HG03460 (cell line): Measurements from ENCODE around the gene CIPC.

Experiments used
- ATAC-seq: cut with Tn5 transposase; IDR thresholded peaks from one replicate; pipeline ENCODE4 v1.9.1; 2021; ENCODE audit not compliant: unreplicated experiment

CIPC gene

DNA sequence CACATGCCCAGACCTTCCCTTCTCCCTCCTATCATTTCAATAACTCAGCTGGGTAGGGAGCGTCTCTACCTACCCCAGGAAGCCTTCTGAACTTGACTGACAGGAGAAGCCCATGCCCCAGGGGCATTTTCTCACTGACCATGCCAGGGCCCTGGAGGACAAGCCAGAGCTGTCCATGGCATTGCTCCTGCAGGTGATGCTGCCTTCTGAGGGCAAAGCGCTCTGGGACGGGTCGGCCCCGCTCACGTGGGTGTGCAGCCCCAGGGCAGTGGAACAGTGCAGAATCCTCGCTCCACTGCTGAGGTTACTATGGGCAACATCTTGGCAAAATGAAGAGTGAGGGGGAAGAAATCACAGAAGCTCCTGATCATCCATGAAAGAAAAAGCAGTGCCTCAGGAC lies 28.5 kb upstream of the CIPC start:
- ATAC-seq = no peak

DNA sequence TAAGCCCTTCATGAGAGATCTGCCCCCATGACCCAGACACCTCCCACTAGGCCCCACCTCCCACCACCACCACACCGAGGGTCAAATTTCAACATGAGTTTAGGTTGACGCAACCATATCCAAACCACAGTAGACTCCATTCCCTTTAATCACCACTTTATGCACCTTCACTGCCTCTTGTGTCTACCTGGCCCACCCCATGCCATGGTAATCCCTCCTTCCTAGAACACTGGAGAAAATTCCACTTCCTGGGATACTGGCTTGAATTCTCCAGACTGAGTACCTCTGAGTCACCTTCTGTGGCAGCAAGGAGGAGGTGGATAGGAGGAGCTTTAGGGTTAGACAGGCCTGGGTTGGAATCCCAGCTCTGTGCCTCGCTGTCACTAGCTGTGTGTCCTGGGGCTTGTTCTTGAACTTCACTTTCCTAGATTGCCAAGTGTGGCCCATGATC lies 26.1 kb upstream of the CIPC start:
- ATAC-seq = no peak

GRCh38 chr14:77074969-77075368 lies 23.1 kb upstream of the CIPC start:
- no peak for ATAC-seq

DNA sequence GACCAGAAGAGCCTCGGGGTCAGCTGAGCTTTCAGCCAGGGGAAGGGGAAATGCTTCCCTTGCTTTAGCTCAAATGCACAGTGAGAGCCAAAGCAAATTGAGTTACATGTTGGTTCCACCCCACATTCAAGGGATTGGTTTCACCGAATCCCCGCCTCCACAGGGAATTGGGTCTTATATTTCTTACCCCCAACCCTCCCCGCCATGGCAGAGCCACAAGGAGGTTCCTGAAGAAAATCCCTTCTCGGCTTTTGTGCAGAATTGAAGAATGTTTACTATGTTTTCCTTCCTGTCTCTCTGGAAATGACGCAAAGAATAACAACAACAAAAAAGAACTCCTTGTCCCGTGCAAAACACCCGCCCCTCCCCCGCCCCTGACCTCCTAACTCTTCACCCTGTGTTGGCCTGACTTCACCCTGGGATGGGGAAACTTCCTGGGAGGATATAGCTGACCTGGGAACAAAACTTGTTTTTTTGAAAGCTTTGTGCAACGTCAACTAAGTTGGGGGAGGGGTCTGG lies 21.9 kb upstream of the CIPC start:
- ATAC-seq = no peak

GRCh38 chr14:77077040-77077439 lies 21.0 kb upstream of the CIPC start:
- no peak for ATAC-seq

DNA sequence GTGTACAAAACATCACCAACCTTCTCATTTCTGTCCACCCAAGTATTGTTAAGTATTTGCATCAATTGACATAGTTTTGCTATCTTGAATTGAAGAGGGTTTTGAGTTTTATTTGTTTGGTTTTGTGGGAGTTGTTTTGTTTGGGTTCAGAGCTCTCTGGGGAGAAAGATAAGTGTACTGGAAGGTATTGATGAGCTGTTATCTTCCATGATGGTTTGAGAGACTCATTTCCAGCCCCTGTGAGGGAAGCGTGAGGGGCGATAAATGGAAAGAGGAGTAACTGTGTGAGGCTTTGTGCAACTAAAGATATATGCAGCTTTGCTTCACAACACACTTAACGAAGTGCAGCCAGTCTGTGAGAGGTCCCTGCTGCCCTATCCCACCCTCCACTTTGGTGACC lies 15.7 kb upstream of the CIPC start:
- ATAC-seq = no peak

DNA sequence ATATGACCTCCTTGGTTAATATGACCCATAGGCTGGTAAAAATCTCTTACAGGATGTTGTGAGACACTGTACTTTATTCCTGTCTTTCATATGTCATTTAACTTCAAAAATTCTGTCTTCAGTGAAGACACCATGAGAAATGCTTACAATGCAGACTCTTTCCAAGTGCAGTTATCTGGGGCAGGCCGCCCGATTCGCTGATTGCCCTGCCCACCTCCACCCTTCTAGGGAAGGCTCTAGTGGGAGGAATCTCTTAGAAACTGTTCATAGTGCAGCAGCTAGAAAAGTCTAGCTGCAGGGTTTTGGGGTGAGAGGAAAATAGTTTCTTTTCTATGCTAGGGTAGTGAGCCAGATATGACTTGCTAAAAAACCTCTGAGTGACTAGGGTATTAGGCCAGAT lies 15.0 kb upstream of the CIPC start:
- ATAC-seq = no peak

GRCh38 chr14:77084985-77085384 lies 13.1 kb upstream of the CIPC start:
- ATAC-seq = no peak

- ATAC-seq = no peak
Observed at GRCh38 chr14:77085538-77085937, 12.5 kb upstream of the CIPC start.

GRCh38 chr14:77086017-77086727 lies 11.9 kb upstream of the CIPC start:
- no peak for ATAC-seq

DNA sequence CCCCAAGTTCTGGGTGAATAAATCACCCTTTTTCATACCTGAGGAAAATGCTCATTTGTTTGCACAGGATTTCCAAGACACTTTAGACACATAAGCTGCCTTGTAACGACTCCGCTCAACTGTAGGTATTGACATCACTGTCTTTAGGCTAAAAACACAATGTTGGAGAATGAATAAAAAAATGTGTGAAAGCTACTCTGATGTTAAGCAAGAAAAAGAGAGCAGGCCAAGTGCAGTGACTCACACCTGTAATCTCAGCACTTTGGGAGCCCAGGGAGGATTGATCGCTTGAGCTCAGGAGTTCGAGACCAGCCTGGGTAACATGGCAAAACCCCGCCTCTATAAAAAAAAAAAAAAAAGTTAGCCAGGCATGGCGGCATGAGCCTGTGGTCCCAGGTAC lies 11.1 kb upstream of the CIPC start:
- ATAC-seq = no peak

DNA sequence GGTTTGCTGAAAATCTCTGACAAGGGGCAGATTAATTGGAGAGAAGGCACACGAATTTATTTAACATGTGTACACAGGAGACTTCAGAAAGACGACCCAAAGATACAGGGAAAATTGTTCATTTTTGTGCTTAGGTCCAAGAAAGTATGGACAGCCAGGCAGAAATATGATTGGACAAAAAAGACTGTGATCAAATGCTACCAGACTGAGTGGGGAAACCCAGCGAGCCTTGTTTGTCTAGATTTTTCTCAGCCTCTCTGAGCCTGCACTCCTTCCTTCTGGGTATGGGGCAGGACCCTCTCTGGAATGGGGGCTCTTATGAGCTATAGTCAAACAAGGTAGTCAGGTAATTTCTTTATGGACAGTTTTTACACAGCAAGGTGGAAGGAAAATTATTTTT lies 10.4 kb upstream of the CIPC start:
- ATAC-seq = no peak

DNA sequence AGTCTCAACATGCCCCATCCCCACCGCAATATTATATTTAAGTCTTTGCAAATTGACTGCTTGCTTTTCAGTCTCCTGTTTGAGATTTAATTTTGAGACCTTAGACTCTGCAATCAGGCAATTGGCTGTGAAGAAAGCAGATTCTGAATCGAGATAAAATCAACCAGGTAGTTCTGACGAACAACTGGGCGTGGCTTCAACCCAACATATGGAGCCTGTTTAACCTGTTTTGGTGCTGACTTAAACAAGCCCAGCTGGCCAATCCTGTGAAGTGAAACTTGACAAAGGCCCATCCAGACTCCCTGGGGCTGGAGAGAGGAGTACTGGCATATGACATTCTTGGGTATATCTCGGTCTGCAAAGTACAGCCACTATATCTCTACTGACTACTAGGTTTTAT lies 9.8 kb upstream of the CIPC start:
- no peak for ATAC-seq

DNA sequence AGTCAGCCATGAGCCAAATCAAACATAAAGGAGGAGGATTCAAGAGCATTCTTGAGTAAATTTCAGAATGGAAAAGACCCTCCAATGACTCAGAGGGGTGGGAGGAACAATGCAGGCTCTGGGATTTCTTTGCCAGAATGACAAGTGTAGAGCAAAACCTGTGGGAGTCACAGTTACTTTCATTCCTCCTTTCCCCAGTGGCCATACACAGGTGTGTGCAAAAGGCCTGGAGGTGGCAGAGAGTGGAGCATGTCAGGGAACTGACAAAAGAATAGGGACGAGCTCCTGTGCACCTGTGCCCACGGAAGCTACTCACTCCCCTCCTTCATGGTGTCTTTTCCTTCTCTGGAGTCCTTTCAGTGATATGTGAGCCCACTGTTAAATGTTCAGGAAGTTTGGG lies 9.4 kb upstream of the CIPC start:
- no peak for ATAC-seq

DNA sequence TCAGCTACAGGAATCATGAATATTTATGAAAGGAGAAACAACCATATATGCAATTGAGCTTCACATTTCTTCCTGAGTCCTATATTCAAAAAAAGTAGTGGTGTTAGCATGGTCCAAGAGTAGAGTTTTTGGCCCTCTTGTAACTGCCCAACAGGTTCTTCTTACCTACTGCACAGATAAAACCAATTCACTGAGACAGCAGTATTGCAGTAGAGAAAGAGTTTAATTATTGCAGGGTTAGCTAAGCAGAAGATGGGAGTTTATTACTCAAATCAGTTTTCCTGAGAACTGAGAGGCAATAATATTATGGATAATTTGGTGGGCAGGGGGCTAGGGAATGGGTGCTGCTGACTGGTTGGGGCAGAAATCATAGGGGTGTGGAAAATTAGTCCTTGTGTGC lies 6.5 kb upstream of the CIPC start:
- no peak for ATAC-seq

DNA sequence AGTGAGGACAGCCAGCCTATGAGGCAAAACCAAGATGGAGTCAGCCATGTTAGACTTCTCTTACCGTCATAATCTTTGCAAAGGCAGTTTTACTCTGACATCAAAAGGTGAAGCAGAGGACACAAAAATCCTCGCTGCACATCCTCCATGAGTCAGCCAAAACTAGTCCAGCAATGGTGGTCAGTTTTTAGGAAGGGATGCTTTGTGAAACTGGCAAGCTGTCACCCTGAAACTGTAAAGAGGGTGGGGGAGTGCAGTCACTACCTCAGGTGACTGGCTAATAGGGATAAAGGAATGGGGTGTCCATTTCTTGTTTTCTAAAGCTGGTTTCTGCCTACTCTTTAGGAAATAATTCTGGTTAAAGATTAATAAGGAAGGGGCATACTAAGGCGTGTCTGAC lies 5.4 kb upstream of the CIPC start:
- ATAC-seq = no peak

GRCh38 chr14:77094672-77095284 lies 3.3 kb upstream of the CIPC start:
- ATAC-seq = no peak

DNA sequence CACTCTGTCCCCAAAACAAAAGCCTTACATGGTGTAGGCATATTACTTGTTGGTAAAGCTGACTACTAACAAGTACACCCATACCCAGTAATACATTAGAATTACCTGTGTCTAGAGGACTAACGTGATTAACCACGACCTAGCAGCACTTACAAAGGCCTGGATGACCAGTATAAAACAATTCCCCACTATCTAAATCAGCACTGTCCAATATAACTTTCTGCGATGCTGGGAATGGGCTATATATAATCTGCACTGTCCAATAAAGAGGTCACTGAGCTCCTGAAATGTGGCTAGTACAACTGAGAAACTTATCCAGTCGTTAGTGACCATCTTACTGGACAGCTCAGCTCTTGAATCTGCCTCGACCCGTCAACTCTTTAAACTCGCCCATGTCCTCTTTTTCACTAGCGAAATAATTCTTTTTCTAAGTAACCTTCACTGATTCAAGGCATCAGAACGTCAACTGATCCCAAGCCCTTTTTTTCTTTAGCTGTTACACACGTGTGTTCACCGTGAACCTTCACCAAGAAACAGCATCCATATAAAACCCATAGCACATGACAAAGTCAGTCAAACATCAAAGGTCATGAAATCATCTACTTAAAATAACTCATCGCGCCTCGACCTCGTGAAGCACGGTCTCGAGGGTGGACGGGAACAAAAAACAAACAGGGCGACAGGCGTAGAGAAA lies 905 bp upstream of the CIPC start:
- no peak for ATAC-seq

GRCh38 chr14:77098529-77099353 lies 683 bp downstream of the CIPC start:
- no peak for ATAC-seq

GRCh38 chr14:77099425-77100167 lies 1.5 kb downstream of the CIPC start:
- ATAC-seq = no peak

DNA sequence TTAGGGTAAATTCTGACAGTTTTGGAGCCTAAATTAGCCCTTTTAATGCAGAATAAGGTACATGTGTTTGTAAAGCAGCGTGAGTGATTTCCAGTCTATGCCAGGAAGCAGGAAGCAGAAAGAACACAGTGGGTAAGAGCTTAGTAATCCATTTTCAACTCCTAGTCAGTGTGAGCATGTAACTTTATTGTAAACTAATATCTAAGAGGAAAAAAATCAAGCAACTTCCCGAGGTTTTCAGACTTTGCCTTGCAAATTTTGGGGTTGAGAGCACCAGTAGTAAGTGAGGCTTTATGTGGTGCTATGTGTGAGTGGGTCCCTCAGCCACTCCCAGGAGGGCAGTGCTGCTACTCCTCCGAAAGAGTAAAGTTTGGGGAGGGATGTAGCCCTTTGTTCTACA lies 2.9 kb downstream of the CIPC start:
- ATAC-seq = no peak
